ENCODE data around the gene GNPNAT1.

GNPNAT1 gene

DNA sequence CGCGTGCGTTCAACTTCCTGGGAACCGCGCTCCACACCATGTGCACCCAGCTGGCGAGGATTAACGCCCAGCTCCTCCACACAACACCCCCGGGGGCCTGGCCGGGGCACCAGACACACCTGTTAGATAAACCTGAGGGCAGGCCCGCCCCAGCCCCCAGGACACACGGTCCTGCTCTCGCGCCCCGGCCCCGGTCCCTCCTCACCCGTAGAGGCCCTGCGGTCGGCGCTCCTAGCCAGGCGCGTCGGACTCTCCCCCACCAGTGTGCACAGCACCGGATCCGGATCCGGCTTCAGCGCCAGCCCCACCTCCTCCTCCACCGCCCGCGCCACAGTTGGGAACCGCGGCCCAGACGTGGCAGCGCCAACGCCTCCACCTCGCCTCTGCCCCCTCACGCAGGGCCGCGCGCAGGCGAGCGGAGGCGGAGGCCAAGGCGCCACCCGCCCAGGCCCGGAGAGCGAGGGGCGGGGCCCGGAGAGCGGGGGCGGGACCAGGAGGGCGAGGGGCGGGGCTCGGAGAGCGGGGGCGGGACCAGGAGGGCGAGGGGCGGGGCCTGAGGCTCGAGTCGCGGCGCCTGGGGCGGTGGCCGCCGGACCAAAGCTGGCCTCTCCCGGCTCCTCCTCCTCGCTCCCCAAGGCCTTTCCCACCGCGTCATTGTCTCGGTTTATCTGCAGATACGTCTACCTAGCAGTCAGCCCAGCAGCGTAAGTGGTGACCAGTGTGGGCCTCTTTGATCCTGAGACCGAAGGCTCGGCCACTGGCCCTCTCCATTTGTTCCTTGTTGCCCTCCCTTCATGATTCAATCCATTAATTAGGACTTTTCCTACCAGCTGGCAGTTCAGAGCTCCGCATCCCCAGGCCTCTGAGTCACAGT, at the start of gene GNPNAT1:
GNPNAT1 (minus strand) TSS at position 385 of the 874 bp plus-strand sequence. CDS start 6,957 bp downstream, outside the sequence.
- peak; percentile 58 for DNase-seq

DNA sequence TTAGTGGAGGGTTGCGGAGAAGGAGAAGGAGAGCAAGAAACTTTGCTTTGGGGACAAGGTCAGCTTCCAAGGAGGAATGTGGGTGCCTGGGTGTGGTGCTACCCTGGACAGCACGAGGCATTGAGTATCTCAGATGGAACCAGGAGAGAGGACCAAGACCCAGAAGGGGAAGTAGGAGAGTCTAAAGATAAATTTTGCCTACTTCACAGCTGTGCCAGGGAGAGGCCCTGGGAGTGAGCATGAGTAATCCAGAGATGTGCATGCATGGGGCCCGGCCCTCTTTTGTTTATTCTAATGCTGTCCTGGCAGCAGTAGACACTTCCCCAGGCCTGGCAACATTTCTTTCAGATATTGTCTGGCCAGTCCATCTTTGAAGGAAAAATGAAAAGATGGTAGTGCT, 49.5 kb upstream of the GNPNAT1 start:
- no peak for DNase-seq

DNA sequence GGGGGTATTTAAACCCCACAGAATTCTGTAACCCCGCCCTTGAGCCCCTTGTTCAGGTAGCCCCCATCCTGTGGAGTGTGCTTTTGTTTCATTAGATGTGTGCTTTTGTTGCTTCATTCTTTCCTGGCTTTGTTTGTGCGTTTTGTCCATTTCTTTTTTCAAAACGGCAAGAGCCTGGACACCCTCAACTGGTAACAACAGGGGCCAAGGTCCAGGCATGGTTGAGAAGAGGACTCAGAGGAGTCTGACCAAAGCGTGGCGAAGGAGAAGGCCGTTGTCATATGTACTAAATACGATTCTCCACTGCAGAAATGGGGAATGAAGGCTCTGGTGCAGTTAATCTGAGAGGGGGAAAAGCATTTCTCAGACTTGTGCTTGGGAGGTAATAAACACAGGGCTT, 46.0 kb upstream of the GNPNAT1 start:
- DNase-seq, result no peak

DNA sequence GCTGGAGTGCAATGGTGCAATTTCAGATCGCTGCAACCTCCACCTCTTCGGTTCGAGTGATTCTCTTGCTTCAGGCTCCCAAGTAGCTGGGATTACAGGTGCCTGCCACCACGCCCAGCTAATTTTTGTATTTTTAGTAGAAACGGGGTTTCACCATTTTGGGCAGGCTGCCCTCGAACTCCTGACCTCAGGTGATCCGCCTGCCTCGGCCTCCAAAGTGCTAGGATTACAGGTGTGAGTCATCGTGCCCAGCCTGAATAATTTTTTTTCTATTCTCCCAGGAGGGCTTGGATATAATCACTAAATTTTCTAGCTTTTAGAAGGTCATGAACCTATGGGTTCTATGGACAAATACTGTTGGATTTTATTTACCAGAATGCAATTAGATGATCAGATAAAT, 44.7 kb upstream of the GNPNAT1 start:
- no peak for DNase-seq

DNA sequence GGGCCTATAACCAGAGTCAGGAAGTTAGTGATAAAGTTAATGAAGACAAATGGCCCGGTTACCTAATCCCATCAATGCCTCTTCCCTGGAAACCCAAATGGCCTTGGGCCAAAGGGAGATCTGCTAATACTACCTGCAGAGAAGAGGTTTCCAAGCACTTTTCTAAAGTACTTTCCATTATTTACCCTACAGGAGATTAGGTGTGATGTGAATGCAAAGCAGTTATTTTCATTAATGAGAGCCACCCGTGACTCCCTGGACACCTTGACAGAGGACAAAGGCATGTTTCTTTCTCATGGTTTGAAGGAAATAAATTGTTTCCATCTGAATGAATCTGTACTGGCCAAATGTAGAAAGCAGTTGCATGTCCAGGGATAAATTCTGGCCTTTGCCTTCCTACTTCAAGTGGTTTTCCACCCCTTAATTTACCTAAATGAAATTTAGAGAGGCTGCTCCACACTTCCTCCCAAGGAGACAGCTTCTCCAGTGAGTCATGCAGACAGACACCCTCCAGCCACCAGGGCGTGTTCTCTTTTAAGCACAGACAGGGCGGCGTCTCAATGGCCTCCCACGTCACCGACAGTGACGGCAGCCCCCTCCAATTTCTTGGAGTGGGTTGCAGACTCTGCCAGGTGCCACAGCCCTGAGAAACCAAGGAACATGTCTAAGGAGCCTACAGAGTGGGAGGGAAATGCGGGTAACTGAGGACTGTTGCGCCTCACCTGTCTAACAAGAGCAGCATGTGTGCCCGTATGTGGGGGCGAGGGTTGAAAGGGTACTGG, 43.9 kb upstream of the GNPNAT1 start:
- DNase-seq, result no peak

DNA sequence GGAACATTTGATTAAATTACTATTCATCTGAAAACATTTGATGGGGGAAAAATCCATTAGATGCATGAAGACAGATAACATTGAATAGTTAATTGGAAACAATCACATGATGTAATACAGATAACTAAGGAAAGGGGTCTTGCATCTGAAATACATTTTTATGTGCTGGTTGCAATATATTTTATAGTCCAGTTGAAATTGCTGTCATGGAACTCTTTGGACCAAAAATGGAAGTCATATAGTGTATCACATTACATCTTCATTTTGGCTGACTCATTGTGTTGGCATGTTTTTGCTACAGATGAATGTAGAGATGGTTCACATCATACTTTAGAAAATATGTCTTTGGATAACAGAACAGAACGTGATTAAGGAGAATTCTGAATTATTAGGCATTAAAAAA, 43.0 kb upstream of the GNPNAT1 start:
- DNase-seq, result no peak

DNA sequence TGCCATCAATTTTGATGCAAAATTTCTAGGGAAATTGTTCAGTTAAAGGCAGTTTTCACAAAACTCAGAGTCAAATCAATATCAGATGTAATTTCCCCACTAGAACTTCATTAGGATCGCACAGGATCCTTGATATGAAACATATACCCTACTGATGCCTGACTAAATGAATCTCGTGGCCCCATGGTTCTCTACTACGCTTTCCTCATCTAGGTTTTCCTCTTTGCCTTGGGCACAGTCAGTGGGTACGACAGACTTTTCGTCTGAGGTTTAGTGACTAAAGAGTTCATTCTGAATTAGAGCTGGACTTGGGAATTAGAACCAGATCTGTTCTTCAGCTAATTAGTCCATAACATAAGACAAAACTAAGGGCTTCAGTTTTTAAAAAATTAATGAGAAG, 42.5 kb upstream of the GNPNAT1 start:
- DNase-seq, result no peak

DNA sequence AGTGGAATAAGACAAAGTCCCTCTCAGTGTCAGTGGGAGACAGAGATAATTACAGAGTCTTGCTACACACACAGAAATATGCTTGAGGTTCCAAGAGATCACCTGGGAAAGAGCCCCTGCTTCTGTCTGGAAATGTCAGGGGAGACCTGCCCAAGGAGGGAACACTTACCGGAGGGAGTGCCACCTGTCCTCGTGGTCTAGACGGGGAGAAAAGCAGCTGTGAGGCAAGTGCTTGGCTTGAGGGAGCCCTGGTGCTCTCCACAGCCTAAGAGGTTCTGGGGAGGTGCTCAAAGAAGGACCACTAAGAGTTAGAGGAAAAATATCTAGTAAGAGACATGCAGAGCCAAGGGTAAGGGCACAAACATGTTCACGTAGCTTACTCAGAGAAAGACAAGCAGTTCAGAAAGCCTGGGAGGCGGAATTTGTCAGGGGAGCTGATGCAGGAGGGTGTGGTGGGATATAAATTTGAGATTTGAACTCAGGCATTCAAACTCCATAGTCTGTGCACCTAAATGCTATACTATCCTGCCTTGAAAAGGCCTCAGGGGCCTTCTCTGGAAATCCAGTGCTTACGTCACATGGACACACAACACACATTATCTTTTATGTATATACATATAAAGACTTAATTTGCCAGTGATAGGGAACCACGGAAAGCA, 38.2 kb upstream of the GNPNAT1 start:
- no peak for DNase-seq

DNA sequence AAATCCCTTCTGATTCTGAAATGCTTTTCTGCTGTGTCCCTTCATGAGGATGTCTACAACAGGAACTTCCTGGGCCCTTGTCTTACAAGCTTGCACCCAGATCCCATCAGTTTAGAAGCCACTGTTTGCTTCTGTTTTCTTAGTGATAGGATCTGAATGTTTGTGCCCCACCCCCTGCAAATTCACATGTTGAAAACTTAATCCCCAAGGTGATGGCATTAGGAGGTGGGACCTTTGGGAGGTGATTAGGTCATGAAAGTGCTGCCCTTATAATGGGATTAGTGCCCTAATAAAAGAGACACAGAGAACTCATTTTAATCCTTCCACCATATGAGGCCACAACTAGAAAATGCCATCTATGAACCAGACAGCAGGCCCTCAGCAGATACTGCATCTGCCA, 36.0 kb upstream of the GNPNAT1 start:
- DNase-seq, result no peak

DNA sequence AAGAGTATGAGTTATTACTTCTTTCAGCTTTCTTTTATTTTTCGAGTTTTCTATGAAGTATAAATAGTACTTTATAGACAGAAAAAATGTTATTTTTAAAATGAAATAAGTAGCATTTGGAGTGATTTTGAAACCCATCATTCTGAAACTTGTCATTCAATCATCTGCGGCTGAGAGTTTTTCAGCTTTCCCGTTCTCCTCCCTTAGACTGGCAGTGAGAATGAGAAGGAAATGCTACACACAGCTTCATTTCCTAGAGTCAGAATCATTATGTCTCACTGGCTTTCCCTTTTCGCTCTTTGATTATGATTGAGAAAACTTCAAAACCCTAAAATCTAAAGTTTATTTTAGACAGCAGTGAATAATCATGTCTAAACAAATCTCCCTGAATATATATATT, 33.7 kb upstream of the GNPNAT1 start:
- no peak for DNase-seq

DNA sequence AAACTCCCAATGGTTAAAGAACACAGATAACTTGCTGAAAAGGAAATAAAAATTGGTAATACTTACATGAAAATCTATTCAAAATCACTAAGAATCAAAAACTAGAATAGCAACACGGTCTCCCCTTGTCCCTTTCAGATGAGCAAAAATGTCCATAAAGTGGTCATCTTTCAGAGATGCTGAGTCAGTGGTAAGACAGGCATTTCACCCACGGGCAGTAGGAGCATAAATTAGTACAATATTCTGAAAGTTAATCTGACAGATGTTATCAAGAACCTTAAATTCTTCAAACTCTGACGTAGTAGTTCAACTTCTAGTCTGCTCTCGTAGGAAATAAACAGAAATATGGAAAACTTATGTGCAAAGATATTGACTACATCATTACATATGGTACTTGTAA, 33.1 kb upstream of the GNPNAT1 start:
- no peak for DNase-seq

DNA sequence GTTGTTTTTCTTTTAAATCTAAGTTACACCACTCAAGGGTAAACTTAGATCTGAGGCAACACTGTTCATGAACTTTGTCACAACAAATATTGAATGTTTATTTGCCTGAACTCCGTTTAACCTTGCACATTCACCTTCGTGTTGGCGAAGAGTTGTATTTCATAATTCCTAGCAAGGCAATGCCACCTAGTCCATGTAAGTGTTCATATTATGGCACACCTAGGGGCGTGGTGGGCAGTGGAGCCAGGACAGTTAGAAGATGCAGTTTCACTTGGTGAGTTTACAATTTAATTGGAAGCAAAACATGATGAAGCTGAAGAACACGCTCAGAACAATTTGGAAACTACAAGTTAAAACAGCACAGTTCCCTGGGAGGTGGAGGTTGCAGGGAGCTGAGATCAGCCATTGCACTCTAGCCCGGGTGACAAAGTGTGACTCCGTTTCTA, 30.4 kb upstream of the GNPNAT1 start:
- DNase-seq, result no peak

DNA sequence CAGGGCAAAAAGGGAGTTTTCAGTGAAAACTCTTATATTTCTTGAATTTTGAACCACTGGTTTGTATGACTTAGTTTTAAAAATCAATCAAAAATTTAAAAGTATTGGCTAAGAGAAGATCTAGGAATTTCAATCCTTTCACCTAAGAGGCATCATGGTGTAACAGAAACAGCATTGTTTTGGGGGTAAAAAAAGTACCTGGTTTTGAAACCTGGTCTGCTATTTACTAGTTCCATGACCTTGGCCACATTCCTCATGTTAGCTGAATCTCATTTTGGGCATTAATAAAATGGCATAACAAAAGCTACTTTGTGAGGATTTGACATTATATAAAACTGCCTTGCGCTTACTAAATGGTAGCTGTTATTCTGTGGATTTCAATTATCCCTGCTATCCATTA, 16.7 kb upstream of the GNPNAT1 start:
- no peak for DNase-seq

DNA sequence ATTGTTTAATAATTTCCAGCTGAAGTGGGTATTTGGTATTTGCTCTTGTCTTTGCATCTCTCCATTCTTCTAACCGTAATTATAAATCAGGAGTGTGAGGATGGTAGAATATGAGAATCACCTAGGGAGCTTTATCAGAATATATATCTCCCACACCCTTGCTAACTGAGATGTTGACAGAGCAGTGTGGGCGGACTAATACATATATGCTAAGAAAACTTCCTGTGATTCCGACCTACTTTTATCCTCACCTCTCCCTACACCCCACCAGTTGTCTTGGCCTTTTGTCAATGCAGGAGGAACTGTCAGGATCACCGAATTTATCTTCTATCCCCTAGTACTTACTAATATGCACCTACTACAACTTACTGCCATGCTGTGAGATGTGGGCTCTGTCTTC, 14.7 kb upstream of the GNPNAT1 start:
- no peak for DNase-seq

DNA sequence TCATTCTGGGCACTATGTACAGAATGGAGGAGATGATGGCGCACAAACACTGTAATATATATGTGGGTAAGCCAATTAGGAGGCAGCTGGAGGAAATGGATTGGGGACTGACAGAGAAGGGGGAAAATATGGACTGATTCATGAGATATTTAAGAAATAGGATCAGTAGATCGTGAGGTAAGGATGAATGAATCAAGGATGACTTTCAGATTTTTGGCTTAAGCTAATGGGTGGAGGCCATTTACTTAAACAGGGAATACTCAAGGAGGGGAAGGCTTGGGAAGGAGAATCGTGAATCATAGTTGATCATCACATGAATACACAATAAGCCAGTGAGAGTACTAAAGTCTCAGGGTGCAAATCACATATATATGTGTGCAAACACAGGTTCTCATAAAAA, 11.2 kb upstream of the GNPNAT1 start:
- DNase-seq, result no peak

DNA sequence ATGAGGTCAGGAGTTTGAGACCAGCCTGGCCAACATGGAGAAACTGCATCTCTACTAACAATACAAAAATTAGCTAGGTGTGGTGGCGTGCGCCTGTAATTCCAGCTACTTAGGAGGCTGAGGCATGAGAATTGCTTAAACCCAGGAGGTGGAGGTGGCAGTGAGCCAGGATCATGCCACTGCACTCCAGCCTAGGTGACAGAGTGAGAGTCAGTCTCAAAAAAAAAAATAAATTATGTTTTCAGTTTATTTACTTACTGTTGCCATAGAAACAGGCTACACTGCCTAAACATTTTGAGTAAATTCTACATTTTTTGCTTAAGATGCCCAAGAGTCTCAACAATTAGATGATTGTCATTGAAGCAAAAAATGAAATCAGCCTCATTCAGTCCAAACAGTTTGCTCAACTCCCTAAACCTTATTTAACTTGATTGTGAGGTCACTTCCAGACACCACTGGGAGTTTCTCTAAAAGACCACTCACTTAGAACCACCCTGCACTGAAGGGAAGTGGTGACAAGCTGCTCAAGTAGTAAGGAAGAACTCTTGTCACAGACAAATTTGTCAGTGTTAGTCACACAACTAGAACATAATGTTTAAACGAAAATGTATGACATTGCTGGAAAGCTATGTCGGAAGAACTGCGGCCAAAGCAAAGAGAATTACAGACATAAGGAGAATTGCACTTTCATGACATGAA, 9.8 kb upstream of the GNPNAT1 start:
- no peak for DNase-seq

DNA sequence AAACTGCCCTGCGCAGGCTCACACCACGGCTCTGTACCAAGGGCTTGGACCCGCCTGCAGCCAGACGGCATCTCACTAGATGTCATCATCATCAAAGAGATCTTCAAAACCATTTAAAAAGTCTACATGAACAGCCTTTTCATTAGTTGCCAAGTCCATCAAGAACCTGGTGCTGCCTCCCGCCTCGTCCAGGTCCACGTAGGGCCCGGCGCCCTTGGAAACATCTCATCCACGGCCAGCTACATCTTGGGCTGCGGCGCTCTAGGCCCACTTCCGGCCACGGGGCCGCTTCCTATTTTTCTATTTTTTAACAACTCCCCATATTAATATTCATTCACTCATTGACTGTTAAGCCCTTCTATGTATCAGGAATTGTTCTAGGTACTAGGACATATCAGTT, 7.4 kb upstream of the GNPNAT1 start:
- no peak for DNase-seq

DNA sequence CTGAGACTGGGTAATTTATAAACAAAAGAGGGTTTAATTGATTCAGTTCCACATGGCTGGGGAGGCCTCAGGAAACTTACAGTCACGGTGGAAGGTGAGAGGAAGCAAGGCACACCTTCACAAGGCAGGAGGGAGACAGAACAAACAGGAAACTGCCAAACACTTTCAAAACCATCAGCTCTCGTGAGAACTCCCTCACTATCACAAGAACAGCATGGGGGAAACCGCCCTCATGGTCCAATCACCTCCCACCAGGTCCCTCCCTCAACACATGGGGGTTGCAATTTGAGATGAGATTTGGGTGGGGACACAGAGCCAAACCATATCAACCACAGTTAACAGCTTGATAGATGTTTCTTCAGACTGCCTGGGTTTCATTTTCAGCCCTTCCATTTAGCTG, 6.2 kb upstream of the GNPNAT1 start:
- DNase-seq, result no peak

DNA sequence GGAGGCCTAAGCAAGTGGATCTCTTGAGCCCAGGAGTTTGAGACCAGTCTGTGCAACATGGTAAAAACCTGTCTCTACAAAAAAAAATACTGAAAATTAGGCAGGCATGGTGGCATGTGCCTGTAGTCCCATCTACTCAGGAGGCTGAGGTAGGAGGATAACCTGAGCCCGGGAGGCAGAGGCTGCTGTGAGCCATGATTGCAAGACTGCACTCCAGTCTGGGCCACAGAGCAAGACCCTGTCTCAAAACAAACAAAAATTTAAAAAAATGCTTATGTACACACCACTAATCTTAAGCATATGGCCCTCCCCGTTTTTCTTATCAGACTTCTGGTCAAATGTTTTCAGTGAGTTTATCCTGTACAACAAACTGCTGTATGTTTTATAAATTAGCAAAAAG, 1.7 kb upstream of the GNPNAT1 start:
- no peak for DNase-seq

DNA sequence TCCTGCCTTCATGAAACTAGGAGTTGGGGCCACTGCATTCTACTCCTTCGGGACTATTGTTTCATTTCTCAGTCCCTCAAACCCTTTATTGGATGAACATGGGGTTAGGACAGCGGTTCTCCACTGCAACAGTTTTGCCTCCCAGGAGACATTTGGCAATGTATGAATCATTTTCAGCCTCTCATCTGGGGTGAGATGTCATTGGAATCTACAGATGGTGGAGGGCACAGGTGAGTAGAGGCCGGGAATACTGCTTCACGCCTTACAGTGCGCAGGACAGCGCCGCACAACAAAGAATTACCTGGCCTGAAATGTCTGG, 649 bp upstream of the GNPNAT1 start:
- no peak for DNase-seq

DNA sequence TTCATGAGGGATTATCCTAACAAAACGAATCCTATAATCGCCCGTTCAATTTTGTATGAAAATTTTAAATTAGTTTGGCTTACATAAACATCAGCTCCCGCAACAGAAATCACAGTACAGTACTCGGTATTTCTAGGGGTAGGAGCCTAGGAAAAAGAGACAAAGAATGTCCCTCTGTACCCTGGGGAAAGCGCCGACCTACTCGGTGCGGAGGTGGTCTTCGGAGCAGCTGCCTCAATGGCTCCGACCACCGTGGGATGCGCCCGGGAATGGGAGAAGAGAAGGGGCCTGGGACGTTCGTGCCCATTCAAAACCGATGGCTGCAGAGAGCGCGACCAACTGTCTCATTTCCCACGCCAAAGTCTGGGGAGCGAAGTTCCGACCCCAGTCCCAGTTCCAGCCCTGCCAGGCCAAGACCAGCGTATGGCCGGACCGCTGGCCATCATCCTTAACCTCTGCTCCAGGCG, 618 bp downstream of the GNPNAT1 start:
- no peak for DNase-seq

DNA sequence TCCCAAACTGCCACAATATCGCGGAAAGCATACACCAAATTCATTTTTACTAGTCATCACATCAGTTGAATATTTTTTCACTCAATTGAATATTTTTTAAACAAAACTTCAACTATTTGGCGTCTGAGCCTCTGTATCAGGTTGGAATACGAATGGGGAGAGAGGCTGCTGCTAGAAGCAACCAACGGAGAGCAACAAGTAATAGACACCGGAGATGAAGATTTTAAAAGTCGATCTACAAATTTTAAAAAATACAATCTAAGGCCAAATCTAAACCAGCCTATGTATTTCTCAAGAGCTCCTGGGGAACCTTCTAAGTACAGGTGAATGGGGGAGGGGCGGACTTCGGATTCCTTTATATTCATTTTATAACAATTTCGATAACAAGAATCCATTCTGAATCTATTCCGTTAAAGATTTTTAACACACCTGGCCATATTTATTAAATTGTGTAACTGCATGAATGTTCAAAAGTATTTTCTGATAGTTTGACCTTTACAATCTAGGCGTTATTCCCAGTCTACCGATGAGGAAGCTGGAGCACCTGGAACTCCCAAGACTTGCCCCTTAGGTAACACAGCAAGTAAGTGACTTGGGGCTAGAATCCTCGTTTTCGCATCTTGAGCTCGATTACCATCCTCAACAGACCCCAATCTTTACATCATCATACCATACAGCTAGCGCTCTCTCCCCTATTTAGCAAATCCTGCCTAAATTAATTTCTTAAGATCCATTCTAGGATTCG, 1.2 kb downstream of the GNPNAT1 start:
- DNase-seq, result no peak
